HG03520 (cell line): ENCODE data around the gene RNF123.

Experiments used
- ATAC-seq: cut with Tn5 transposase; IDR thresholded peaks from one replicate; pipeline ENCODE4 v1.9.1; 2021; ENCODE audit warnings: mild to moderate bottlenecking, moderate library complexity; ENCODE audit not compliant: unreplicated experiment

RNF123 gene

DNA sequence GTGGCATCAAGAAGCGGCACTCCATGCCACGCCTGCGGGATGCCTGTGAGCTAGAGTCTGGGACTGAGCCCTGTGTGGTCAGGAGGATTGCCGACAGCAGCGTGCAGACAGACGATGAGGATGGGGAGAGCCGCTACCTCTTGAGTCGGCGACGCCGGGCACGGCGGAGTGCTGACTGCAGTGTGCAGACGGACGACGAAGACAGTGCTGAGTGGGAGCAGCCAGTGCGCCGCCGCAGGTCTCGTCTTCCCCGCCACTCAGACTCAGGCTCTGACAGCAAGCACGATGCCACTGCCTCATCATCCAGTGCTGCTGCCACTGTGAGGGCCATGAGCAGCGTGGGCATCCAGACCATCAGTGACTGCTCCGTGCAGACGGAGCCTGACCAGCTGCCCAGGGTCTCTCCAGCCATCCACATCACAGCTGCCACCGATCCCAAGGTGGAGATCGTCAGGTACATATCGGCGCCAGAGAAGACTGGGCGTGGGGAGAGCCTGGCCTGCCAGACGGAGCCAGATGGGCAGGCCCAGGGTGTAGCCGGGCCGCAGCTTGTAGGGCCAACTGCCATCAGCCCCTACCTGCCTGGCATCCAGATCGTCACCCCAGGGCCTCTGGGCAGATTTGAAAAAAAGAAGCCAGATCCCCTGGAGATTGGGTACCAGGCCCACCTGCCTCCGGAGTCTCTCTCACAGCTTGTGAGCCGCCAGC is 32.0 kb upstream of the RNF123 start:
- ATAC-seq = no peak

DNA sequence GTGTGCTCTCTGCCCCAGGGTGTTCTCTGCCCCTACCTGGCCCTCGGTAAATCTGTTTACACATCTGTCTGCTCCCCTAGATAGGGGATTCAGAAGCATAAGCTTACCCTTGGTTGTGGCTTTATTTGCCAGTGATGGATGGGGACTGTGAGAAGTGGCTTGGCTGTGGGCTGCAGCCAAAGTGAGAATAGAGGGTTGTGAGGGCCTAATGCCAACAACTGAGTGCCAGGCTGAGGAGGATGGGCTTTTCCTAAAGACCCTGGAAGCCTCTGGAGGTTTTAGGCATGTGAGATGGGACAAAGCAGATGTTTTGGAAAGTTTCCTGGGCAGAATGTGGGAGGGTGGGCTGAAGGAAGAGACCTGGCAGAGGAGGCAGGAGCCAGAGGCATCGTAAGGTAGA is 30.6 kb upstream of the RNF123 start:
- ATAC-seq = no peak

- no peak for ATAC-seq
Observed at GRCh38 chr3:49659756-49660155, 29.6 kb upstream of the RNF123 start.

GRCh38 chr3:49661281-49661680 is 28.1 kb upstream of the RNF123 start:
- no peak for ATAC-seq

DNA sequence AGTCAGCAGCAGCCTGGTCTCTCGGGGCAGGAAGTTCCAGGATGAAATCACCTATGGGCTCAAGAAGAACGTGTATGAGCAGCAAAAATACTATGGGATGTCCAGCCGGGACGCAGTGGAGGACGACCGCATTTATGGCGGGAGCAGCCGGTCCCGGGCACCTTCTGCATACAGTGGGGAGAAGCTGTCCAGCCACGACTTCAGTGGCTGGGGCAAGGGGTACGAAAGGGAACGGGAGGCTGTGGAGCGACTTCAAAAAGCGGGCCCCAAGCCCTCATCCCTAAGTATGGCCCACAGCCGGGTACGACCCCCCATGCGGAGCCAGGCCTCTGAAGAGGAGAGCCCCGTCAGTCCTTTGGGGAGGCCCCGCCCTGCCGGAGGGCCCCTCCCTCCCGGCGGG is 27.3 kb upstream of the RNF123 start:
- ATAC-seq = no peak

DNA sequence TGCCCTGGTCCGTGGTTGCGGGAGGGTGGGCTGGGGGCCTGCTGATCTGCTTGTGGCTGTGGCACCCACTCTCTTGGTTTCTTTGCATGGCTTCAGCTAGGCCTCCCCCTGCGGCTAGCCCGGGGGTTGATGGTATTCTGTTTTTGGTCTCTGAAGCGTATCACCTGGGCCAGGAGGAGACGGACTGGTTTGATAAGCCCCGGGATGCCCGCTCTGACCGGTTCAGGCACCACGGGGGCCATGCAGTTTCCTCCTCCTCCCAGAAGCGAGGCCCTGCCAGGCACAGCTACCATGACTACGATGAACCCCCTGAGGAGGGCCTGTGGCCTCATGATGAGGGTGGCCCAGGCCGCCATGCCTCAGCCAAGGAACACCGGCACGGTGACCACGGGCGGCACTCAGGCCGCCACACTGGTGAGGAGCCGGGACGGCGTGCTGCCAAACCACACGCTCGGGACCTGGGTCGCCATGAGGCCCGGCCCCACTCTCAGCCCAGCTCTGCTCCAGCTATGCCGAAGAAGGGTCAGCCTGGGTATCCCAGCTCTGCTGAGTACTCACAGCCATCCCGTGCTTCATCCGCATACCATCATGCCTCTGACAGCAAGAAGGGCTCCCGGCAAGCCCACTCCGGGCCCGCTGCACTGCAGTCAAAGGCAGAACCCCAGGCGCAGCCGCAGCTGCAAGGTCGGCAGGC is 26.5 kb upstream of the RNF123 start:
- no peak for ATAC-seq

DNA sequence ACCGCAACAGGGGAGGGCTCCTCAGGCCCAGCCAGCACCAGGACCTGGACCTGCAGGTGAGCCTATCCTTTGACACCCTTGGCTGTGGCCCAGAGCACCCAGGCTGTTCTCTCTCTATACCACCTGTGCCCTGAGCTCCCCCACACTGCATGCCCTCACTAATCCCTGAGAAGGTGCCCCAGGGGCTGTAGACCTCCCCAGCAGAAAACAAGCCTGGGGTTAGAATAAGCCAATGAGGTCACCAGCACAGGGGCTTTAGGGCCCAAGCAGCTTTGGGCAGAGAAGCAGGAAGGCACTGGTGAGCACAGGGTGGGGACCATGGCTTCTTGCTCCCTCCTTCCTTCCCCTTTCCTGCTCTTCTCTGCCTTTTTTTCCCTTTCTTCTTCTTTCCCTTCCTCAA is 25.5 kb upstream of the RNF123 start:
- ATAC-seq = no peak

GRCh38 chr3:49664300-49664699 is 25.1 kb upstream of the RNF123 start:
- ATAC-seq = no peak

DNA sequence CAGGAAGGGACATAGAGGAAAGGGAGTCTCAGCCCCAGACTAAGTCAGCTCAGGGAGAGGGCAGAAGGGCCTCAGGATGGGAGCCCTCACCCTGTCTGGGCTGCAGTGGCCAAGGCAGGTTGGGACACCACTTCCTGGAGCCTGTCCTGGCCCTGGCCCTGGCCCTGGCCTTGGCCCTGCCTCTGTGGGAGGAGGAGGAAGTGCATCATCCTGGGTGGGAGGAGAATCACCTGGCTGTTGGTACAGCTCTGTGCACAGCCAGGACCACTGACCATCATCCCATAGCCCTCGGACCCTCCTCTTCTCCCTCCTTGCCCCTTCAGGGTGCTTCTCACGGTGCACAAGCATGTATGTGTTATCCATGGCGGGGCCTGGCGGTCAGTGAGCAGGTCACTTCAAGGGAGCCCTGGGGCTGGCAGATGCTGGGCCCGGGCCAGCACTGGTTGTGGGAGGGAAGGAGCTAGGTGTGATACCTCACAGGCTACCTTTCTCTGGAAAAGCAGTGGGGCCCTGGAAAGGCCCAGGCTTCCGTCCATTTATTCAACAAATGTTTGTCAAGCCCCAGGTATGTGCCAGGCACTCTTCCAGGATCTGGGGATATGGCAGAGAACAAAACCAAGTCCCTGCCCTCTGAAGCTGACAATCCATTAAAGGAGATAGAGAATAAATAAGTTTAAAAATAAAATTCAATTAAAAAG is 23.4 kb upstream of the RNF123 start:
- ATAC-seq = no peak

DNA sequence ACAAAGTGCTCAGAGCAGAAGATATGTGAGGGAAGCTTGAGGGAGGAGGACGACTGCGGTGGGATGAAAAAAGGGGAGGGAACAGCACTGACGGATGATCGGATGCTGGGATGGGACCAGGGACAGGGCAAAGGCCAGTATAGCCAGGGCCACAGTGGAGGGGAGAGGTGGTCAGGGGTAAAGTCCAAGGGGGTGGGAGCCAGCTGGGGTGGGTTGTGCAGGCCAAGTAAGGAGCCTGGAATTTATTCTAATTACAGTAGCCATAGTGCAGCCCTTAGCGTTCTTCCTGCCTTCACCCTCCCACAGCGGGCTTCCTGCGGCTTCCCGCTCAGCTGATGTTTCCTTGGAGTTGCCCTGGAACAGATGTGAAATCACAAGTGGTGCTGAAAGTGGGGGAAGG is 22.8 kb upstream of the RNF123 start:
- ATAC-seq = no peak

DNA sequence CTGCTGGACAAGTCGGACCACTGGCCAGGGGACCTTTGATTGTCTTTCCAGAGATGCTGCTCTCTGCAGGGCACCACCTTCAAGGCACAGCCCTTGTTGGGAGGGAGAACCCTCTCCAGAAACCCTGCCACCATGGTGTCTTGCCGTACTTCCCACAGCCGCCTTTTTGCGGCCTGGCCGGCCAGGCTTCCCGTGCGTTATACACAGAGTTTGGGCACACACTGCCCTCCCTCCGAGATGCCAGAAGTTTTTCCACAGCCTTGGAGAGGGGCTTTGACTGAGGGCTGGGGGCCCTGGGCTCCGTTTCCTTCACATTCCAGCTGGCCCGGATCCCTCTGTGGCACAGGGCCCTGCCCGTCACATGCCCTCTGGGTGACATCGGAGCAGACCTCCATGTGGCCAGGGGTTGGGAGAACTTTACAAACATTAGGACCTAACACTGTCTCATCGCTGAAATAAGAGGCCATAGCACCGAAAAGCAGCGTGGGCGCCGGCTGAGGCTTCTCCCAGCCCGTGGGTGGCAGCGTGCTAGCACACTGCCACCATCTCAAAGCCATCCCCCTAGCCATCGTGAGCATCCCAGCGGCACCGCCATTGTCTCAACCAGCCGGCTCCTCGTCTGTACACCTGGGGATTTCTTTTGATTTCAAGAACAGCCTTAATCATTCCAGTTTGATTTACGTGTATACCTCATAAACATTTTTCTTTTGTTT is 21.5 kb upstream of the RNF123 start:
- ATAC-seq = no peak

GRCh38 chr3:49668414-49668797 is 21.0 kb upstream of the RNF123 start:
- ATAC-seq = no peak

- ATAC-seq = no peak
Observed at GRCh38 chr3:49668861-49669260, 20.5 kb upstream of the RNF123 start.

- no peak for ATAC-seq
Observed at GRCh38 chr3:49669352-49669751, 20.0 kb upstream of the RNF123 start.

DNA sequence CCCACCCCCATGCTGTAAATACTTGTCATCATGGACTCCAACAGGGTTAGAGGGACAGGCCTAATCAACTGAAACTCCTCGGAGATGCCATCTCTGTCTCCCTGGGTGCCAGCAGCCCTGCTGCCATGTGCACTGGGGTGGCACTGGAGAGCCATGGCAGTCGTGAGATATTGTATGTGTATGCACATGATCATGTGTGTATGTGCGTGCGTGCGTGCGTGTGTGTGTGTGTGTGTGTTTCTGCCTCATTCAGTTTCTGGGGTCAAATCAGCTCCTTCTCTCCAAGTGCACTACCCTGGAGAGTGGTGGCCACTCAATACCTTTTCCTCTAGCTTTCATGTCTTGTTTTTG is 18.4 kb upstream of the RNF123 start:
- no peak for ATAC-seq

GRCh38 chr3:49671291-49672288 is 17.8 kb upstream of the RNF123 start:
- no peak for ATAC-seq

DNA sequence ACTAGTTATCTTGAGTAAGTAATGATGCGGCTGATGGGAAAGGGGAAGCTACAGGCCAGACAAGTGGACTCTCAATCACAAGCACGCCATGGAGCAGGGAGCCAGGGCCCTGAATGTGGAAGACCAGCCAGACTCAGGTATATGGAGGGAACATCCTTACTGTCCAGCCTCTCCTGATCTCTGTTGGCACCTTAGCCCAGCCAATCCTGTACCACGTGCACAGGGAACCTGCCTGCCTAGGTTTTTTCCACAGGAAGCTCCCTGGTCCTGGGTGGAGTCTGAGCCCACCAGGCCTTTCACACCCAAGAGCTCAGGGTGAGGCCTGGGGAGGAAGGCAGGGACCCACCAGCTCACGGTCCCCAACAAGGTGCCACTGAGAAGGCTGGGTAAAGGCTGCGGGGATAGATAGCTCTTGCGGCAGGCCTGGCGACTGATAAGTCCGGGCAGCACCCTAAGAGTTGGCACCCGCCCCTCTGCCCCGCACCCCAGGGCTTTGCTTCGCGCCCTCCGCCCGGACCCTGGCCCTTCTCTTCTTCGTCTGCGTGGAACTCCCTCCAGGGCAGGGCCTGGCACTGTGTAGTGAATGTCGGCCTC is 16.1 kb upstream of the RNF123 start:
- ATAC-seq = no peak

DNA sequence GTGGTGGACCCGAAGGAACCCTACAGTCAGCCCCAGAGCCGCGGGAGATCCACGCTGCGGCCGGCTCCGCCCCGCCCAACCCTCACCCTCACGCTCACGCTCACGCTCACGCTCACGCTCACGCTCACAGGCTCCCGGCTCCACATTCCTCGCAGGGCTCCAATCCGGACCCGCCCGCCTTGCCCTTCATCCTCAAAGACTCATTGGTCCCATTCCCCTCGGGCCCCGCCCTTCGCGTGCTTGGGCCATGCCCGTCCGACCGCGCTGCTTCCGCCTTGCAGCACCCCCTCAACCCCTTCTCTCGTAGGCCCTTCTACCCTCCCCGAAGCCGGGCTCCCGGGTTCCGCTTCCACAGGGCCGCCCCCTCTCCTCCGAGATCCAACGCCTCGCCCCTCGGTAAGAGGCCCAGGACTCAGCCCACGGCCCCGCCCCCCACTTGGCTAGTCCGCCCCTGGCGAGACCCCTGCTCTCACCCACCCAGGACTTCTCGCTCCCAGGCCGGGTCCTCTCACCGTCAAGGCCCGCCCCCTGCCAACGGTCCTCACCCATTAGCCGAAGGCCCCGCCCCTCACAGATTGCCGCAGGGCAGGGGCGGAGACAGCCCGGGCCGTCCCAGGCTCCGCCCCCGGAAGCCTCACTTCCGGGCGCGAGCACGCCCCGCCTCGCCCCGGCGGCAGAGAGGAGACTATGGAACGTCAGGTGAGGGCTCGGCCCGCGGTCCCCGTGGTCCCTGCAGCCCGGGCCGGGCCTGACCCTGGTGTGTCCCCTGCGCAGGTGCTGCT is 15.5 kb upstream of the RNF123 start, which contains the start of gene APEH:
APEH (plus strand) TSS at position 637 of the 782 bp plus-strand sequence; CDS start at position 688, 51 bp downstream.
- peak; percentile 60 for ATAC-seq

DNA sequence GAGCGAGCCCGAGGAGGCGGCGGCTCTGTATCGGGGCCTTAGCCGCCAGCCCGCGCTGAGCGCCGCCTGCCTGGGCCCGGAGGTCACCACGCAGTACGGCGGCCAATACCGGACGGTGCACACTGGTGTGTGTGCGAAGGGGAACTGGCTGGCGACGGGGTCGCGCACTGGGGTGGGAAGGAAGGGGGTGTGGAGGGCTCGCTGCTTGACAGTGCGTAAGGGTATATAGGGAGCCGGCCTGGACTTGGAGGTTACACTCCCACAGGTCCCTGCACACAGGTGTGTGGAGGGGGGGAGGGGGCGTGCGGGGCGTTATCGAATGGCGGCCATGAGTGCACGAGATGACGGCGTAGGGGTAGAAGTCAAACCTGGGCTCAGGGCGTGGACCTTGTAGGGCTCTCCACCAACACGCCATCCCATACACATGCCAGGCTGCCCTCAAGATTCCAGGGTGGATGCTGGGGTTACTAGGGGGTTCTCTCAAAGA is 14.8 kb upstream of the RNF123 start:
- no peak for ATAC-seq
